Fibroblast of skin of right biceps (primary cell): Measurements from ENCODE around the gene APIP.

ENCODE experiments used
- DNase-seq: peaks from one replicate; pipeline ENCODE4 v3.0.0-alpha.2; 2013

Gene APIP

DNA sequence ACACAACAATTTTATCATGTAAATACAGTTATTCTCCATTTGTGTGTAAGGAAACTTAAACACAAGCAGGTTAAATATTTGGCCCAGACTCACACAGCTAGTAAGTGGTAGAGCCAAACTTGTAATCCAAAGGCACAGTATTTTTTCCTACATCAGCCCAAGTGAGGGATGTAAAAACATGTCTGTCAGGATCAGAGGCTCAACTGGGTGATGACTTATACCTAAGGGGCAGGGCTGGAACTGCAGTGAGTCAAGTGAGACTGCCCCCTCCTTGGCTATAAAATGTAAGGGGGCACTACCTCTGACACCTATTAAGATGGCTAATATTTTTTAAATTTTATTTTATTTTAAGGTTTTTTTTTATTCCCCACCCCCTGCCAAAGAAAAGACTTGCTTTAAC is 82.6 kb downstream of the APIP start:
- no peak for DNase-seq
